HG03558 (cell line): ENCODE results near the gene GNAS-AS1.

ENCODE experiments used
- ATAC-seq: cut with Tn5 transposase; IDR thresholded peaks from one replicate; pipeline ENCODE4 v1.9.1; 2021; ENCODE audit warnings: moderate number of reproducible peaks; ENCODE audit not compliant: unreplicated experiment; ENCODE audit errors: extremely low read depth

The GNAS-AS1 gene

DNA sequence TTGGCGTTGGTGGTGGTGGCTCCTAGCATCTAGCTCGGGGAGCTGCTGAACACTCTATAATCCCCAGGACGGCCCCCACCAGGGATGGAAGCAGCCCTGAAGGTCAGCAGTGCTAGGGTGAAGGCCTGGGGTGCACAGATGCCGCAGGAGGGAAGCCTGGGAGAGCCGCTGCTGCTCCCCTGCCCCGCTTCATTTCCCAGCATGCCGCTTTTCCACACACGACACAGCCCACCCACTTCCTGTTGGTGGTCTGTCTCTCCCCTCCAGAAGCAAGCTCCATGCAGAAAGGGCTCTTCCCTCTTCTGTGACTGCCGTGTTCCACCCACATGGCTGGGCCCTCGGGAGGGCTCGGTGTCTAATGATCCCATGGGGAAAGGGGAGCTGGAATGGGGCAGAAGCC is 35.3 kb downstream of the GNAS-AS1 start:
- no peak for ATAC-seq

DNA sequence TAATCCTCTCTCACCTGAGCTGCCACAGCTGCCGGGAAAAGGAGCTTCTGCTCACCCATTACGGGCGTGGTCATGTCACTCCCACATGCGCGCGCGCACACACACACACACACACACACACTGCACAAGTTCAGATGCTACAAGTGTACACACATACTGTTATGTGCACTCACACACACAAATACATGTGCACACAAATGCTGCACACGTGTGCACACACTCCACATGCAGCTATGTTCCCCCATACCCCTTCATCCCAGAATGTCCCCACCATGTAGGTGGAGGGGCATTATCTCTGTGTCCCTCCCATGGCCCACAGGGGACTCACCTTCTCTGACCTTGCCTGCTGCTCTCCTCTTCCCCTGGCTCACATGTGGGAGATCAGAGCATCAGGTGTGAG is 37.3 kb downstream of the GNAS-AS1 start:
- no peak for ATAC-seq

DNA sequence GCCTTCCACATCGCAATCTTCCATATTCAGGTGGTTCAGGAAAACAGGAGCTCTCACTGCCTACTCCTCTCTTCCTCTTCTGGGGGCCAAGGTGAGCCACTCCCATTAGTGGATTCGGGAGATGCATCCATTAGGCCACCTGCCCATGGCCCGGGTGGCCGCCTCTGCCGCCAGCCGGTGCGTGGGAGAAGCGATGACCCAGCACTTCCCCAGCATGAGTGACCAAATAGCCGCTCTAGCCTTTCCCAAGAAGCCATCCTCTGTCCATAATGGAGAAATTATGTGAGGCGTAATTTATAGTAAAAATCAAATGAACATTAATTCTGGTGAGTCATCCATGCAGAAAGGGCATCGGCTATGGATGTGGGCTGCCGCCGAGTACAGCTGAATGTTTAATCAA is 39.4 kb downstream of the GNAS-AS1 start:
- no peak for ATAC-seq

GRCh38 chr20:58810879-58811250 is 39.8 kb downstream of the GNAS-AS1 start:
- no peak for ATAC-seq

DNA sequence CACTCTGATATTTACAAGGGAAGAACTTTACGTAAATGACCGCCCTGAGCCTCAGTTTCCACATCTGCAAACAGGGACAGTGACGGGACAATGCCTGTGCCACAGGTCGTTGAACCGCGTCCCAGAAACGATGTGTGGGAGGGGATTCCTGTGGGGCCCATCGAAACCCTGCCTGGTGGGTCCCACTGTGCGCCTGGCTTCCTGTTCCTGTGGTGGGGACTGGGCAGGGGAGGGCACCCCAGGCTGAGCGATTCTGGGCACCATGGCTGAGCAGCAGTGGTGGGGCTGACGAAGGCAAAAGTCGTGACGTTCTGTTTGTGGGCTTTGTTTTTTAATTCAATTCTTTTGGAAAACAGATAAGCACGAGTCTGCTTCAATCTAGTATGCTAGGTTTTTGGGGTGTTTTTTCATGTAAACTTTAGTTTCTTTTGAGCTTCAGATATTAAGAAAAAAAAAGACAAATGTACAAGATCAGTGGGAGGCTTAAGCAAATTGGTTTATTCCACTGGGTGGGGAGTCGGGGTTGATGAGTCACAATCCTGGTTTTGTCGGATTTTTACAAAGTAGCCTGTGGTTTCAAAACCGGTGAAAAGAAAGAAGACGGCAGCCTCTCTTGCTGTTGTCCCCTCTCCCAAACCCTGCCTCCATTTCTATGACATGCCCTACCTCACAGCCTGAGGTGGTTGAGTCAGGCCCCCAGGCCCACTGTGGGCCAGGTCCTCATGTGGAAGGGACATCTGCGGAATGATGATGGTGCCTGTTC is 40.4 kb downstream of the GNAS-AS1 start:
- no peak for ATAC-seq

- no peak for ATAC-seq
Measured at GRCh38 chr20:58808271-58809046, 42.2 kb downstream of the GNAS-AS1 start.

GRCh38 chr20:58807801-58808200 is 42.9 kb downstream of the GNAS-AS1 start:
- no peak for ATAC-seq

- ATAC-seq: no peak
Measured at GRCh38 chr20:58803533-58803932, 47.2 kb downstream of the GNAS-AS1 start.

GRCh38 chr20:58802061-58802460 is 48.6 kb downstream of the GNAS-AS1 start:
- no peak for ATAC-seq

DNA sequence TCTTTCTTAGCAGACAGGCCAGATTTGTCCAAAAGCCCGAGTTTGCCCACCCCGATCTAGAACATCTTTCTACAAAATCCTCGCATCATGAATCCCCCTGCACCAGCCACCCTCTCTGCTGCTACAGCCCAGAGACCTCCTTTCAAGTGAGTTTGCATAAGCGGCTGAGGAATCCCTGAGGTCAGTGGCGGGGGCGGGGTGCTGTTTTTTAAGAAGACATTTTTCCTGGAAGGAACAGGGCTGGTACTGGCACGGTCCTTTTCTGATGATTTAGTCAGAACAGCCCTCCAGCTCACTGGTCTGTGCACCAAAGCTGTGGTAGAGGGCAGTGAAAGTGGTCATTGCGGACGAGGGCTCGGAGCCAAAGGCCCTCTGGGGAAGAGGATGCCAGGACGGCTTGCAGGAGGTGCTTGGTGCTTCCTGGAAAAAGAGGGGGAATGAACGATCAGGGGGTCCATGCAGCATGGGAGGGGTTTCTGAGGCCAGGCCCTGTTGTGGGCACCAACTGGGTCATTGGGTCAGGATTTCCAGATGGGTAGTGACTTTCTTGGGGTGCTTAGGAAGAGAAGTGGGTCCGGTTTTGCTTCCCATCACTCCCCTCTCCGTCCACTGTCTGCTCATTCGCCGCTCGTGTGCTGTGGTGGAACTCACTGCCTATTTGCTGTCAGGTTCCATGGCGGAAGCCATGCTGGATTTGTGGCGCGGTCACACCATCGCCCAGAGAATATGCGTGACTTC is 50.4 kb downstream of the GNAS-AS1 start:
- ATAC-seq: no peak

GRCh38 chr20:58797371-58798338 is 53.0 kb downstream of the GNAS-AS1 start:
- ATAC-seq: no peak

DNA sequence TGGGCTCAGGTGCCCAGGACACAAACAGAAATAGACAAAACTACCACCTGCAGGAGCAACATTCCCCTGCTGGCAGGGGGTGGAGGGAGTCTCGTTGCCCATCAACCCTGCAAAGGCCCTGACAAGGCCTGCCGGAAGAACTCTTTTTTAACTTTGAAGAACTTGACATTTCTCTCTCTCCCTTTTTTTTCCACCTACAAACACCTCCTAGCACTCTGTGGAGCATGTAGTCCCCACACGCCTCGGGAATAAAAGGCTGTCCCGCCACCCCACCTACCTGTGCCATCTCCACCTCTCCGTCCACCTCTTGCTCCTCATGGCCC is 54.8 kb downstream of the GNAS-AS1 start:
- no peak for ATAC-seq

GRCh38 chr20:58795181-58795922 is 55.4 kb downstream of the GNAS-AS1 start:
- no peak for ATAC-seq

DNA sequence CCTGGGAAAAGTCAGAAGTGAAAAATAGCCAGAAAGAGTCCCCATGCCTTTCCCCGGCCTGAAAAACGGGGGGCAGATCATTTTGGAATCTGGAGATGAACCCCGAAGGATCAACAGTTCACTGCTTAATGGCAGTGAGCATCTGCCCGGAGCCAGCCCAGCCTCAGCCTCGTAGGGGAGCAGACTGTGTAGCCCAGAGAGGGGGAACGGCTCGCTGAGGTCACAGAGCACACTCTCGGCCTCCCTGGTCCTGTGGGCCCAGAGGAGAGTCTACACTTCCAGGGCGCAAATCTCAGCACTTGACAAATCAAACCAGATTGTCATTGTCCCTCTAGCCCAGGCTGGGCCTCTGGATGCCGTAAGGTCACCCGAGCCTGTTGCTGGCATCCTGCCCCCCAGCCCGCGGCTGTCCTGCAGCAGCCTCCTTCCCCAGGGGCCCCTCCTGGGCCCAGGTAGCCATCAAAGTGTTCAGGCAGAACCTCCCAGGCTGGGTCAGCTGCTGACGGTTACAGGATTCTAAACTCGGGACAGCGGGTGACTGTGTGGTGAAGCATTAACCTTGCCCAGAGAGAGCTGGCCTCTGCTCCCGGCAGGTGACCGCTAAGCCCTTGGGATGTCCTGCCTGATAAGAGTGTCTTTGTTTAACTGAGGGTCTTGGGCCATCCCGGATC is 56.1 kb downstream of the GNAS-AS1 start:
- ATAC-seq: no peak

DNA sequence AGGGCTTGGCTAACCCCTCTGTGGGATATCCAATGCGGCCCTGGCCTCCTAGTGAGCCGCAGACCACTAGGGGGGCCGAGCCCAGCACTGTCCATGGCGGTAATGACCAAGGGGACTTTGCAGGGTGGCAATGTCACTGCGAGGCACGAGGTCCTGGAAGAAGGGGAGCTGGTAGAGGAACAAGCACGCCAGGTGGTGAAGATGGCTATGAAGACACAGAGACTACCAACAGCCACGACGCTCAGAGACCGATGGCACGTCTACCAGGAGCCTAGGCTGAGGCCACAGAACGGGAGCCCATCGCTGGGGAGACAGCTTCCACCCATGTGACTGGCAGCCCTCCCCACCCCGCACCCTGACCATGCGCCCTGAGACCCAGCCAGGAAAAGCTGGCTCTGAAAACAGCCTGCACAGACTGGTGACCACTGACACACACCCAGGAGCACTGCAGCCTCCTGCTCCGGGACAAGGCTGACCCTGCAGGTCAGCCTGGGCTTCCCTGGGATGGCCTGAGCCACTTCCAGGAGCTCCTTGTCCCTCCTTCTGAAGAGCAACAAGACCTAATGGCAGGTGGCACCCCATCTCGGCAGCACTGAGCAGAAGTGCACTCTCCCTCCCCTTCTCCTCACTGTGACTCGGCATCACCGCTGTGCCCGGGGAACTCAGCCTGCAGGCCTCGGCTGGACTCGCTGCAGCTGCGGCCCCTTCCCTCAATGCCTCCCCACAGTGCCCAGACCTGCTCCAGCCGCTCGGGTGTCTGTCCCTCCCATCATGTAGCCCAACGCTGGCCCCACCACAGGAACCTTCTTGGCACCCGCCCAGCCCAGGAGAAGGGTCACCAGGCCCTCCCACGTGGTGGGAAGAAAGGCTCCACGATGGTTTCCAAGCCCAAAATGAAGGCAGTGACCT is 56.9 kb downstream of the GNAS-AS1 start:
- ATAC-seq: no peak

- ATAC-seq: no peak
Measured at GRCh38 chr20:58792426-58792825, 58.3 kb downstream of the GNAS-AS1 start.

GRCh38 chr20:58791286-58791685 is 59.4 kb downstream of the GNAS-AS1 start:
- no peak for ATAC-seq

- no peak for ATAC-seq
Measured at GRCh38 chr20:58790454-58790853, 60.2 kb downstream of the GNAS-AS1 start.
